ENCODE data around the gene SYT15B.
"Not testable (repeated sequence)": the region's sequence is repeated elsewhere in the genome, so short reads cannot be mapped to it uniquely, and the experiment has no call there.

SYT15B gene

DNA sequence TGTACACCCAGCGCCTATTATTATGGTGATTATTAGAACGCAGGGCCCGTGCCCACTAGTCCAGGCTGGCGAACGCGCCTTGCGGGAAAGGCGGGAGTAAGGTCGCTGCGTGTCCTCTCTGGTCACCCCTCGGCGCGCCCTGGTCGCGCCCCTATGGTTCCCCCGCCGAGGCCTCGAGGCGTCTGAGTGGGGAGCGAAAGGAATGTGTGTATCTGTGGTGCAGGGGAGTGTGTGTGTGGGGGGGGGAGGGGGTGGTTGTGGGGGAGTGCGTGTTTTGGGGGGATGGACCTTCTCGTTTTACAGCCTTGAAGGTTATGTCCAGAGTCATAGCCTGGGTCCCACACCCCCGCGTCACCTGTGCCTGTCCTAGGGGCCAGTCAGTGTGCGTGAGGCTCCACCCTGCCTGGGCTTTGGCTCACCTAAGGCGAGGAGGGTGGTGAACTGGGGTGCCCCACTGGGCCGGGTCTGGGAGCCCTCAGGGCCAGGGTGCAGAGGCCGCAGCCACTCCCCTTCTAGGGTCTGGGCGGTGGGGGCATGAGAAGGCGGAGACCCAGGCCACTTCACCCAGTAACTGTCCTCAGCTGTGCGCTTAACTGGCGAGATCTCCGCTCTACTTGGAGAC lies at the start of gene SYT15B:
SYT15B (minus strand) TSS at position 39 of the 622 bp plus-strand sequence. CDS start 952 bp downstream, outside the sequence.
- not testable (repeated sequence) for DNase-seq

DNA sequence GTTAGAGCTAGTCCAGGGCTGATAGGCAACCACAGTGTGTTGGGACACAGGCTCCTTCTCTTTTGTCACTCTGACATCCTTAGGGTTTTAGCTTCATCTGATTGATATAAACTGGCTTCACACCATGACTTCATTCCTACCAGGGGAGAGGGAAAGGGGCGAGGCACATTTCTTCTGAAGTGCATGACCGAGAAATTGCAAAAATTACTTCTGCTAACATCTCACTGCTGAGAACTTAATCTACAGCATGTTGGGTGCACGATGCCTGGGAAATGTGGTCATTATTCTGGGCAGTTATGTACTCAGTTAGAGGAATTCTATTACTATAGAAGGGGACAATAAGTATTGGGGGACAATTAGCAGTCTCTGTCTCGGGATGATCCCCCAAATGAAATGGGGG lies 16.2 kb upstream of the SYT15B start:
- DNase-seq, result not testable (repeated sequence)

DNA sequence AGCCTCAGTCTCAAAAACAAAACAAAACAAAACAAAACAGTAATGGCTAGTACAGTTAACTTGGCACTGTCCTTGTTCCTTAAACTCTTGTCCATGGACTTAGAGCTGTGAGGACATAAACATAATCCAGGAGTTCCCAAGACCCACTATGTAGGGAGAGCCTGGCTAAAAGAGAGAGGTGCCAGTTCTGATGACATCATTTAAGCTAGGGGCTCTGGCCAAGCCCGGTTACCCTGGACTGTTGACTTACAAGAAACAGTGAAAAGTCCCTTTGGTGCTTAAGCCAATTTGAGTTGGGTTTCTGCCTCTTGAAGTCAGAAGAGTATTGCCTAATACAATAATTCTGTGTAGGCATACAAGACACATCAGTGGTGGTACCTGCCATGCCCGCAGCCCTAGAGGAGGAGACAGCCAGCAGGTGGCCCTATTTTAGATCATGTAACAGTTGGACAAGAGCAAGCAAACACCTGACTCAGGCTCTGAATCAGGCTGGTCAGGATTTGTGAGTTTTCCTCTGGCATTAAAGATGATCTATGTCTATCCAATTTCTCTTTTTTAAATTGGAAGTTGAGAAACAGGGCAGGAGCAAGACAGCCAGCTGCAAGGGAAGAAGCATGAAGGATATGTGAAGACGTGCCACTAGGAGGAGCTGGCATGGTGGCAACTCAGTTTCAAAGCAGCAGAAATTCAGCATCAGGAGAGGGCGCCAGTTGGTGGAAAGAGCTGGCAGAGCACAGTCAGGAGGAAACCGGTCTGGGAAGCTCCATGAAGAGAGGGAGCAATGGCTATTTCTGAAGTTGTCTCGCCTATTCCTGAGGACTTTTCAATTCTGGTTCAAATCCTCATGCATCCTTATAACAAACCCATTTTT lies 12.2 kb upstream of the SYT15B start:
- DNase-seq, result peak in 2 of 3 experiments; percentile 9 to 45

DNA sequence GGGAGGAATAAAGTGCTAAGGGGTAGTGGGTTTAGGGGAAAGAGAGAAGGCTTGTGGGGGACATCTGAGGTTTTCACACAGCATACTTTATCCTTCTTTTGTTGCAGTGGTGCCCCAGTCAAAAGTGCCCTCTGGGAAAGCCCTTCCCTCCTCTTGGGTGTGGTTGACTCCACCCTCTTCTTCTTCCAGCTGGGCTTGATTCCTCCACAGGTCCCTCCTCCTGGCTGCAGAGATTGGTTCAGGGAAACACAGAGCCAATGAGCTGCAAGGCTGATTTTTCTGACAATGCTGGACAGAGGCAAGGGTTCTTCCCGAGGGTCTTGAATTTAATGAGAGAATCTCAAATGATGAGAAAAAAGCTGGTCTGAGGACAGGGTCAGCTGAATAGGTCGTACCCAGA lies 7.4 kb upstream of the SYT15B start:
- not testable (repeated sequence) for DNase-seq

DNA sequence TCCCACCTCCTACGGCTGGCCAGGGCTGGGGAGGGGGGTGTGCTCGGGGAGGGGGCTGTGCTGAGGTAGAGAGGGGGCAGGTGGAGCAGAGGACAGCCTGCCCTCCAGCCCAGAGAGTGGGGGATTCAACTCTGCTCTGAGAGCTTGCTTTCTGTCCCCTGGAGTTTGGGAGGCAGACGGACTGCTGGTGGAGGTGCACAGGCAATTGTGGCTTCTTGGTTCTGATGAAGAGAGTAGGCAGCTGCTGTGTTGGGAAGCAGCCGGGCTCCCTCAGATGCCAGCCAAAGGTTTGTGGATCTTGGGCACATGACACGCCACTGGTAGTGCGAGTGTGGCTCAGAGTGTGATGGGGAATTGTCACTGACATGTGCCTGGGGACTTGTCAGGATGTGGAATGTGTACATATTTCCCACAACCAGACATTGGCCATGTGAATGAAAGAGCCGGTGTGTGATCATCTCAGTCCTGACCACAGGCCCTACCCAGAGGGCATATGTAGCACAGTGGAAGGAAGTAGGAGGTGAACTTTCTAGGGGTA lies 5.3 kb upstream of the SYT15B start:
- DNase-seq, result not testable (repeated sequence)

DNA sequence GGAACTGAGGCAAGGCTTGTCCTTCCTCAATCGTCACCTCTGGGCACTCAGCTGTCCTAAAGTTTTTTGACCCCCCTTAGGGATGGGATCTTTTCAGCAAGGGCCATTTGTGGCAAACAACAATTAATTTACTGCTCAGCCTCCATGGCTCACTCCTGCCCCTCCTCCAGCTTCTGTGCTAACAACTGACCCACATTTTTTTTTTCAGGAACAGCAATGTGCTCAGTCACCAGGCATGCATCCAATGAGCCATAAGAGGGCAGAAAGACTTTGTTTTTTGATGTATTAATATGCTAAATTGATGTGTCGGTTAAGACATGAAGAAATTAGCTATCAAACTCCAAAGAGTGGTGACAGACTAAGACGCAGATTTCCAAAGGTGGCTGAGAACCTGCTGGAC lies 4.7 kb upstream of the SYT15B start:
- not testable (repeated sequence) for DNase-seq

DNA sequence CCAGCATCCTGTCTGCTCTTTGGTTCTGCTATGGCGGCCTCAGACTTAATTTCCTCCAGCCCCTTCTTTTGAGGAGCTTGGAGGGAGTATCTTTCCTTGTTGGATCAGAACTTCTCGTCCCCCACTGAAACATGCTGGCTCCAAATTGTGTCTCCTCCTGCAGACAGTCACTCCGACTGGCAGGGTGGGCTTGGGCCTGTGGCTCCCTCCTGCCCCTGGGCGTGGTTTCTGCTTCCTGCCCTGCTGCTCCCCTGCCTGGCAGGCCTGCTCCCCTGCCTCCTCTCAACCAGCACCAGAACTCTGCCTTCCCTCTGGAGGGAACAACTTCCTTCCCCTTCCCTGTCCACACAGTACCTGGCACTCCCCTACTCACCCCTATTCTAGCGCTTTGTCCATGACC lies 3.8 kb upstream of the SYT15B start:
- not testable (repeated sequence) for DNase-seq

DNA sequence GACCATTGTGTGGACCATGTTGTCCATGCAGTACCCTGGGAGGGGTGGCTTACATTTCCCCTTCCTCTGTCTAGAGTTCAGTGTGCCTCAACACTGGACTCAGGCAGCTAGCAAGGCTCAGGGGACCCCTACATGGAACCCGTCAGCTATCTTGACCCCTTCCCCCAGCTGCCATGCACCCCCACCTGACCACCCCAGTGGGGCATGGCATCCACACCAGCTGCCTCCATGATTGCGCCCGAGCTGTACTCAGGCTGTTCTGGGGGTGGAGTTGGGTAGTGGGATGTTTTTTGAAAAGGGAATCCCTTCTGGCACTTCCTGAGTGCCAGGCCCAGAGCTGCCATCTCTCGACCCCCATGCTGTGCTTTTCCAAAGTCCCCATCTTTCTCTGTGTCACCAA lies 1.8 kb upstream of the SYT15B start:
- not testable (repeated sequence) for DNase-seq

DNA sequence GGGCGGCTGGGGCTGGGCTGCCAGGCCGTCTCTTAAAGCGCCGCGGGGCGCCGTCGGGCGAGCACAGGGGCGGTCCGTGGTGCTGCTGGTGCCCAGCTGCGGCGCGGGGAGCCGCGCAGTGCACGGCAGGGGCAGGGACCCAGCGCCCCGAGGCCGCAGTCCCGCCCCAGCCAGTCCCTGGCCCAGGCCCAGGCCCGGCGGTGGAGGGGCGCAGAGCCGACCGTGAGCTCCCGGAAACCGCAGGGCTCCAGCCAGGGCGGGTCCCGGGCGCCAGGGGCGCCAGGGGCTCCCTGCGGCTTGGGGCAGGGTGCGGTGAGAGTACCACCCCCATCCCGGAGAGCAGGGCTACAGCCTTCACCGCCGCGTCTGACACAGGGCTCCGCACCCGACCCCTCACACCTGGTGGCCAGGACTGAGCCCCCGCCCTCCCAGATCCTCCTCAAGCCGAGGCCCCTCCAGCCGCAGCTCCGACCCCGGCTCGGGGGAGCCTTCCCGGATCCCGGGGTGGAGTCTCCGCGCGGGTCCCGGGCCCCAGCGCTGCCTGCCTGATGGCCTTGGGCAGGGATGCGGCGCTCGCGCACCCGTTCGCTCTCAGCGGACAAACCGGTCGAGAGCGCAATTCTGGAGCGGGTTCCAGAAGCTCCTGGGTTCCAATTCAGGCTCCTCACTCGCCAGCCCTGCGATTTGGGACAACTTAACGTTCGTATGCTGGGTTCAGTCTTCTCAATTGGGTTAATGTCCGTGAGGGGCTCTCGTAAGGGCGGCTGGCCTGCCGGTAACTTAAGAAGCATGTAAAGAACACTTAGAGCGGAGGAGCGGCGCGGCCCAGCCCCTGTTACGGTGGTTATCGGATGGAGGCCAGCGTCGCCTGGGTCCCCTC lies 478 bp downstream of the SYT15B start:
- not testable (repeated sequence) for DNase-seq

DNA sequence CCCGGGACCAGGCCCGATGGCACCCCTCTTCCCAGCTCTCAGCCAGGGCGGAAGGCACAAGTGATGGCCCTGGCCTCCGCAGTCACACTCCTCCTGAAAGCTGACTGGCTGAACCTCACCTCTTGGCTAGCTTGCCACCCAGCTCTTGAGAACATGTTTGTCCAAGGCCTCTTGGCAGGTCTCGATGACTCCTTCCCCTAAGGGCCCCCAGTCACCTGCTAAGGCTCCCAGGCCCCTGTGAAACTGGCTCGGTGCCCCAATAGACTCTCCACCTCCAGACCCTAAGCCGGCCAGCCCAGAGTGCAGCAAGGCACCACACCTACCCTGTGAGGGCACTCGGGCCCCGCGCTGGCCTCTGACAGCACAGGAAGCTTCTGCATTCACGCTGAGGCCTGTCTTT lies 4.5 kb downstream of the SYT15B start:
- not testable (repeated sequence) for DNase-seq

DNA sequence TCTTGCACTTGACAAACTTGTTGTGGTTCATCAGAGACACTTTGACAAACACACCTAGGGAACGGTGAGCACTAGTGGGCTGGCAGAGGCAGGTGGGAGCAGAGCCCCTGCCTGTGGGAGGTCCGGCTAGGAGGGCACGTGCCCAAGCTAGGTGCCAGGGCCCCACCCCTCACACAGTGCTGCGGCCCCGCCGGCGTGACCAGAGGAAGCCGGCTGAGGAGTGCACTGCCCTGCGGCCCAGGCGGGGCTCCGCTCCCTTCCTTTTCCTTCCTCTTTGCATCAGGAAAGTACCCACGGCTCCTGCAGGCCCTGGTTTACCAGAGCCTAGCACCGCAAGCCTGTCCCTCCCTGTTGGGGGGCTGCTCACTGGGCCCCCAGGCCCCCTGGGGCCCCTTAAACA lies 7.2 kb downstream of the SYT15B start:
- not testable (repeated sequence) for DNase-seq

DNA sequence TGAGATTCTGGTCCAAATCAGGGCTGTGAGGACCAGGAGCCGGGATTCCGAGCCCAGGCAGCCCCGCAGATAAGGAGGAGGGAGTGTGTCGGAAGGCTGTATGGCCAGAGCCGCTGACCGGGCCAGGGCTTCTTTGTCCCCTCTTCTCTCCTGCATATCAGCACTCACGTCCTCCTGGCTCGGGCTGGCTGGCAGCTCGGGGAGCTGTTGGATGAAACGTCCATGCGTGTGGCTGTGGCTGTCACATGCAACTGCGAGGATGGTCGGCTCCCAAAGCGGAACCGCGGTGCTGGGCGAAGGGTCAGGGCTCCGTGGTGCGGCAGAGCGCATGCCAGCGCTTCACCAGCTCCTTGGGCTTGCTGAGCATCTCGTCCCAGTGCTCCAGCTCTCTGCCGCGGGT lies 9.5 kb downstream of the SYT15B start:
- DNase-seq, result not testable (repeated sequence)

DNA sequence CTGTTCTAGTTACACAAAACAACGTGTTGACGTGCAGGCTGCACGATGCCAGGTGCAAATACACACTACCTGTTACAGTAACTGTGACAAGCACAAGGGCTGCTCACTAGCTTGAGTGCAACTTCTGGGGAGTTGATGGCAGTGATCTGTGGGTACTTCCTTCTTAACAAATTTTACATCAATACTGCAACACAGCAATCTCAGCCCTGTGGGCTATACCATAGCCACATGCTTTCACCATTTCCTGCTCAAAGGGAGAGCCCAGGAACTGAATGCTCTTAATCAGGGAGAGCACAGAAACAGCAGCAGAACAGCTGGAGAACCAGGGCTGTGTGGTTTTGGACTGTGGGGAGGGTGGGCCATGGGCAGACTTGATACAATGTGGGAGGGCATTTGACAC lies 10.2 kb downstream of the SYT15B start:
- not testable (repeated sequence) for DNase-seq

DNA sequence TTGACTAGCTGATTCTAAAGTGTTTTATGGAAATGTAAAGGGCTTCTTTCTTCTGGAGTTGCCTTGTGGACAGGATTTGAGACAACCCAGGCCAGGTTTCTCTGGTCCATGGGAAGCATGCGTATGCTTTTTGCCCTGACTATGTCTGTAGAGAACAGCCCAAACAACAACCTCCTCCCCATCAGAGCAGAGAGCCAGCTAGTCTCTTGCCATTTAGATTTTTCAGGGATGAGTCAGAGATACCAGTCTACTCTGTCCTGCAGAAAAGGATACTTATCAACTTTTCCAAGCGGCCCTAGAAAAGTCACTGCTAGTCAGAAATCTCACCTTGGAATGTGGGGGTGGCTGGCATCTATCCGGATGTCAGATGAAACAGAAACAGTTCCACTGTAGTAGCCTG lies 11.6 kb downstream of the SYT15B start:
- DNase-seq, result not testable (repeated sequence)

DNA sequence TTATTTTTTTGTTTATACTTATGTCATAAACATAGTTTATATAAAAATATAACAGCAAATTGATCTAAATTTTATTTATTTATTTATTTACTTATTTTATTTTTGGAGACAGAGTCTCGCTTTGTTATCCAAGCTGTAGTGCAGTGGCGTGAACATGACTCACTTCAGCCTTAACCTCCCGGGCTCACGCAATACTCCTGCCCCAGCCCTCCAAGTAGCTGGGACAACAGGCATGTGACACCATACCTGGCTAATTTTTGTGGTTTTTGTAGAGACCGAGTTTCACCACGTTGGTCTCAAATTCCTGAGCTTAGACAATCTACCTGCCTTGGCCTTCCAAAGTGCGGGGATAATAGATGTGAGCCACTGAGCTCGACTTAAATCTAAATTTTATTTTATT lies 13.0 kb downstream of the SYT15B start:
- DNase-seq, result not testable (repeated sequence)

DNA sequence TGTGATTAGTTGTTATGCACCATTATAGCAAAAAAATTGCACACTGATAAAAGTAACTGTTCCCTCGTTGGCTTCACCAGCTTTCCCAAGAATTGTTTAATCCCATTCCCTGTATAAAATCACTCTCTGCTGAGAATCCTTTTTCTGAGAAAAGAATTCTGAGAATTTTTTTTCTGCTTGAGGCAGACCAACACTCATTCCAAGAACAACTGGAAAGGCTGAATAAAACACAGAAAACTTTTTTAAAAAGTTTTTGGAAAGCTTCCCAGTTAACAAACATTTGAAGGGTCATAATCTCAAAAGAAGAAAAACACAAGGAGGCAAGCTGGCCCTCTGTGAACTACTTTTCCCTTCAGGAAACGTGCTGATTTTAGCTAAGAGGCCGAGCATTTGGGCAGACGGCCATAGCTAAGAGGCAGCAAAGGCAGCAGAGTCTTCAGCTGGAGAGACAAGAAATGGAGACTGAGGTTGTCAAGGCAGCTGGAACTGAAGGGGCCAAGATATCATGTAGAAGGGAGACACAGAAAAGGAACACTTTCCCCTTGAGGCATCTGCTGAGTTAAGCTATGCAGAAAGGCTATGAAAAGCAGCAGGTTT lies 16.5 kb downstream of the SYT15B start:
- not testable (repeated sequence) for DNase-seq

DNA sequence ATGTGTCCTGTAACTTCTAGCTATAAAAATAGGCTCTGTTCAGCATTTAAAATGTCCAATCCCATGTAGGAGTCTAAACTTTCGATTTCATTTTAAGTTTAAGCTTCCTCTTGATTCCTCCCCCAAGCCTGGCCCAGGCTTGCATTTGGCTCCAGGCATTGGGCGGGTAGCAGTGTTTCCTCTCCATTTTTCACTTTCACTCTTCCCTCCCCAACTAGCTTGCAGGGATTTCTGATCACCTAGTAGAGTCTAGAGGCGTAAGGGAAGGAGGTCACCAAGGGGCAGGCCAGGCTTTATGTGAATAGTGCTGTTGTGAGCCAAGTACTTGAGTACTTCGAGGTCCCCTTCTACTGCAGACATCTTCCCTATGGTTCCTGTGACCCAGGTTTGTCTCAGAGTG lies 18.5 kb downstream of the SYT15B start:
- not testable (repeated sequence) for DNase-seq

DNA sequence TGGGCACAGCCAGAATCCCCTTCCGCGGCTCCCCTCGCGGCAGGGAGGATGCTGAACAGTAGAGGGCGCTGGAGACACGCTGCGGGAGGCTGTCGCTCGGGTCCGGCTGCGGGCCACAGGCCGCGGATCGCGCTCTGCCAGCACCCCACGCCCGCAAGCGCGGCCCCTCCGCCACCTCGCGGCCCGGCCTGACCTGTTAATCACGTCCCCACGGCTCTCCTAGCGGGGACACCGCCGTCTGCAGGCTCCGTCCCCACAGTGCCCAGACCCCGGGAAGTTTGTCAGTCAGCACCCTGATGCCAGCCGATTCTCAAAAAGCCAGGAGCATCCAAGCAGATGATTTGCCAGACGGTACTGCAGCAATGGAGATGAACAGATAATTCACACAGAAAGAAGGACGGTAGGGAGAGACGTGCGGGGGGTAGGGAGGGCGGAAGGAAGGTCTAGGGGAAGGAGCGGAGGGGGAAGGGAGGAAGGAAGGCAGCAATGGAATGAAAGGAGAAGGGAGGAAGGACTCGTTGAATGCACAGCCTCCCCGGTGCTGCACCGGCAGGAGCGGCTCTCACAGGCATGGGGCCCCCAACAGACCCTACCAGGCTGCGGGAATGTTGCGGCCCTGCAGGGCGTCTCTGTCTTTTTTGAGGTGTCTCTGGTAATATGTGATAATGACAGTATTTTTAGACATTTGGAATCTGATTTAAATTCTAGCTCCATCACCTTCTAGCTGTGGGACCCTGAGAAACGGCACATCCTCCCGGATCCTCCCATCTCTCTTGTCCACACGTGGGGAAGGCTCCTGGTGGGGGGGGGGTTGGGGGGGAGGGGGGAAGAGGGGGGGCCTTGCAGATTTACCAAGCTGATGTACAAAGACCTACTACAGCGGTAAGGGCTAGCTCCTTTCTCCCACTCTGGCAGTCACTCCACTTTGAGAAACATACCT lies 19.5 kb downstream of the SYT15B start:
- DNase-seq, result not testable (repeated sequence)

DNA sequence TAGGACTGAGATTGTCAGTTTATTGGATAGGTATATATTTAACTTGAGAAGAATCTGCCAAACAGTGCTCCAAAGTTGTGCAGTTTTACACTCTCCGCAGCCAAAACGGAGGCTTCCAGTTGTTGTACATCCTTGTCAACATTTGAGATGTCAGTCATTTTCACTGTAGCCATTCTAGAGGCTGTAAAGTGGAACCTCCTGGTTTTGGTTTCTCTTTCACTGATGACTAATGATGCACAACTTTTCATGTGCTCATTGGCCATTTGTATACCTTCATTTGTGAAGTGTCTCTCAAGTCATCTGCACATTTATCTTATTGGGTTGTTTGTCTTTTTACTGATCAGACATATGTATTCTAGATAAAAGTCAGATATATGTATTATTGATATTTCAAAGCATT lies 22.5 kb downstream of the SYT15B start:
- not testable (repeated sequence) for DNase-seq

DNA sequence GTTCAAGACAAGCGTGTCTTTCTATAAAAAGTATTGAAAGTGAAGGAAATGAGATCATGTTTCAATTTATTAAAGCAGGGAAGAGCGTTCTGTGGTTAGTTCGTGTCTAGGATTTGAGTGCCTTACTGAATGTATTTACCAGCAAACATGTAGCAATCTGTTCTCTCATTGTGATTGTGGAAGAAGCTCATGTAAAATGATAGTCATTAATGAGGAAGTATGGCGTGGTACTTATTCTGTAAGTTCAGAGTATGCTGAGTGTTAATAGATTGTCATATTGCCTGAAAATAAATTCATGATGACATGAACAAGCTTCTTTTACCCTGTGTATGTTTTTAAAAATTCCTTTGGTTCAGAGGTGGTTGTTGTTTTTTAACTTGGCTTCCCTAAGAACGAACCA lies 32.5 kb downstream of the SYT15B start:
- not testable (repeated sequence) for DNase-seq

DNA sequence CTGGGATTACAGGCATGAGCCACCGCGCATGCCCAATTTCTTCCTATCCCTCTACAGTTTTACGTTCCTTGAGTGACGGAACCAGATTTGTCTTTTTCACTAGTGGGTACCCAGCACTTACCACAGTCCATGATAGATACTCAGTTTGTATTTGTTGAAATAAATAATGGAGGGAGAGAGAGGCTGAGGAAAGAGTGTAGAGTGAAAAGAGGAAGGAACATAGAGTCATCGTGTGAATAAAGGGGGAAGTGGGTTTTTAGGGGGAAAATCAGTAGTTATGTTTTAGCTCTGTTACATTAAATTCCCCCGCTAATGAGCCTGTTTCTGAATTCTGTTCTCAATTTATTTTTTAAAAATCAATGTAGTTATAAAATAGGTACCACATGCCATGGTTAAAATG lies 37.7 kb downstream of the SYT15B start:
- DNase-seq, result not testable (repeated sequence)
